NCI-H2081 (cell line): ENCODE data around the gene ZNF432.

Source experiments
- DNase-seq, 2 experiments: peaks; one replicate each; lab custom pipeline; 2025; lab: John Stamatoyannopoulos, UW

Gene ZNF432

DNA sequence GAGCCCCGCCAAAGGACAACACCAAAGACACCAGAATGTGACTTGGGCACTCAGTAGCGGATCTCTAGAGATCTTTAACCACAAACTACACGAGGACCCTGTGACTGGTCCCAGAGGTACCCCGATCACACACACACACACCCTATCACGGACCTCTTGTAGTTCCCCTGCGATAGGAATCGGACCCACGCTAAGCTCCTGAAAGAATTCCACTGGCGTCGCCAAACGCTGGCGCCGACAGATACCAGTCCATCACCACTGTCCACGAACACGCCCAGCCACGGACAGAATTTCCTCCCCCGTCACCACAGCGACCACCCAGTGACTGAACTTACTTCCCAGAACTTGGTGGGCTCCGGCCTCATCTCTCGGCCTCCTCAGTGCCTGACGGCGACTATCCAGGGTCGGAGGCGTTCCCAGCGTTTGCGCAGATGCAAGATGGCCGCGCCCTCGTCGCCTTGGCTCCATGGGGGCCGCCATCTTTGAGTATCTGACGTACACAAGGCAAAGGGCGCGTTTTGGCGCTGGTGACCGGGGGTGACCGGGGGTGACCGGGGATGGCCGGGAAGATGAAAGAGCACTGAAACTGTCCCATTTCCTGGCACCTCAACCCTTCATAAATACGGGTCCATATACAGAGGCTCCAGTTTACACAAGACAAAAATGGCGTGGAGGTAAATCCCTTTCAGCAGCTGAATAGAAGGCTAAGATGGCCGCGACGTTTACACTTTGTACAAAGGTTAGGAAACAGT lies 40.7 kb downstream of the ZNF432 start, which contains the start of gene ZNF615:
TSS of gene ZNF615 (minus strand) at position 406 of the 752 bp plus-strand sequence. CDS start 4,500 bp downstream, outside the sequence.
- peak; percentile 68 to 83 for DNase-seq

DNA sequence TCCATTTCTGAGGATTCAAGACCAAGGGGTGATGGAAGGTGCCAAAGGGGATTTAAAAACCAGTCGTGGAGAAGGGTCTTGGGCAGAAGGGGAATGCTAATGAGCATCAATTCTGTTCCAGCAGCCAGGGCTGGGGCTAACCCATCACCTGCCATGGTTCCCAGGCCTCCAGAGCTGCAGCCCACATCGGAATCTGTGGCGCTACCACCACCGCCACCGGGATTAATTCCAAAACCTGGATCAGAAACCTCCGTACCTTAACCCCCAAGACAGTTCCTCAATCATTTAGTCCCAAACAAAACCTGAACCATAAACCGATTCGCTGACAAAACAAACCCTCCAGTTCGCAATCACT lies 41.2 kb downstream of the ZNF432 start:
- no peak for DNase-seq

DNA sequence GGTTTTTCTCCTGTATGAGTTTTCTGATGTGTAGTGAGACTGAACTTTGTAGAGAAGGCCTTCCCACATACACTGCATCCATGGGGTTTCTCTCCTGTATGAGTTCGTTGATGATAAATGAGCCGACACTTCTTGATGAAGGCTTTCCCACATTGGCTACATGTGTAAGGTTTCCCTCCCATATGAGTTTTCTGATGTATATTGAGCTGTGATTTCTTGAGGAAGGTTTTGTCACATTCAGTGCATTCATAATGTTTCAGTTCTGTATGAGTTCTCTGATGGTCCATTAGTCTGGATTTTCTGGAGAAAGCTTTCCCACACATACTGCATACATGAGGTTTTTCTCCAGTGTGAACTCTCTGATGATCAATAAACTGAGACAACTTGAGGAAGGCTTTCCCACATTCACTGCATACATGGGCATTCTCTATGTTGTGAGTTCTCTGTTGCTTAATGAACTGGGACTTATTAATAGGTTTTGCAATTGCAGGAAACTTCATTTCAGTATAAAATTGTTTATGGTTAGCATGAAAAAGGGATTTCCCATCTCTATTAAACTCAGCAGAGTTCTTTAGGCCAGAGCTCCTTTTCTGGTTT lies 54.5 kb downstream of the ZNF432 start:
- DNase-seq = no peak

DNA sequence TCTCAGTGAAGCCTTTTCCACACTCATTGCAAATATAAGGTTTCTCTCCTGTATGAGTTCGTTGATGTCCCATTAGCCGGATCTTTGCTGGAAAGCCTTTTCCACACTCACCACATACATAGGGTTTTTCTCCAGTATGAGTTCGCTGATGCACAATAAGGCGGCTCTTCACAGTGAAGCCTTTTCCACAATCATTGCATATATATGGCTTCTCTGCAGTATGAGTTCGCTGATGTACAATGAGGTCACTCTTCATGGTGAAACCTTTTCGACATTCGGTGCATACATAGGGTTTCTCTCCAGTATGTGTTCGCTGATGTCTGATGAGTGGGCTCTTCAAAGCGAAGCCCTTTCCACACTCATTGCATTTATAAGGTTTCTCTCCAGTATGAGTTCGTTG lies 55.2 kb downstream of the ZNF432 start:
- DNase-seq = no peak

DNA sequence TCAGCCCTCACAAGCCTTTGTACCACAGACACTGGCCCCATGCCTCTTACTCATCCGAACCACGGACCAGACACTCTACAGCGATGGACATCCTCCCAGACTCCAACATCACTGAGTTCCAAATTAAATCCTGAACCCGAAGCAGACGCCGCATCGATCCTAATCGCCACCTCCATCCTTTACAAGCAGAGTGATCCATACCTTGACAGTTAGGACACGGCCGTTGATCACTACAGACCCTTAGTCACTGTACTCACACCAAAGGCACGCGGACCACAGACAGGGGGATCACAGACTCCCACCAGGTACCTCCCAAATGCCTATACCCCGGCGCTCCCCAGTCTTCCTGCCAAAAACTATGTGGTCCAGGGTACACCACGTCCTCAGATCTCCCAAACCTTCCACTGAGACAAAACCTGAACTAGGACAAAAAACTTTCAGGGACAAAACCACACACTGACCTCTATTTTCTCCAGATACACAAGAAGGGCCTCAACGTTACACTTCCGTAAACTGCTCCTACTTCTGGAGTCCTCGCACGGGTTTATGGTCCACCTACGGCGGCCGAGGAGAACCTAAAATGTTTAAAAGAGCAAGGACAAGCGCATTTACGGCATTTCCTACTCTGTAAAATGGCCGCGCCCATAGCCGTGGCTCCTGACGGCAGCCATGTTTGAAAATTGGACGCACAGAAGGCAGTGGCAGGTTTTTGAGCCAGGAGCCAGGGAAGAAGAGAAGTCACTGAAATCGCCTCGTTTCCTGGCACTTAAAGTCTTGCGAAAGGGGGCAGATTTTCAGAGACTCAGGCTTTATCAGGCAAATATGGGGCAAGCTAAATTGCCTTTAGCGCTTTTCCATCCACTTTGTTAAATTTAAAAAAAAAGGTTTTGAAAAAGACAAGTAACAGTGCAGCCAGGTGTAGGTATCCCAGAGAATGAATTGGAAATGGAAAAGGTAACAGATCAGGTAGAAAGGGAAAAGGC lies 62.0 kb downstream of the ZNF432 start, which contains the start of gene ZNF350:
TSS of gene ZNF350 (minus strand) at position 532 of the 983 bp plus-strand sequence. CDS start 12,480 bp downstream, outside the sequence.
- peak; percentile 2 to 18 for DNase-seq

DNA sequence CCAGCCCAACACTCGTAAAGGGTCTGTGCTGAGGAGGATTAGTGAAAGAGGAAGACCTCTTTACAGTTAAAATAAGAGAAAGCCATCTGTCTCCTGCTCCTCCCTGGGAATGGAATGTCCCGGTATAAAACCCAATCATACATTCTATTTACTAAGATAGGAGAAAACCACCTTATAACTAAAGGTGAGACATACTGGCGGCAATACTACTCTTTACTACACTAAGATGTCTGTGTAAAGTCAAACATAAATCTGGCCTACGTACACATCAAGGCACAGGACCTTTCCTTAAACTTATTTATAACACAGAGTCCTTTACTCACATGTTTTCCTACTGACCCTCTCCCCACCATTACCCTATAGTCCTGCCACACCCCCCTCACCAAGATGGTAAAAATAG lies 65.3 kb downstream of the ZNF432 start:
- no peak for DNase-seq
